ENCODE measurements around the gene SAP25. TPM values are rescaled to one million over a fixed set of nuclear protein-coding genes. Genes with fewer than 3 reads are reported as not detected.

The SAP25 gene
- total RNA-seq, 1 donor from 2014 or later = 24.1 TPM

GRCh38 chr7:100562195-100563099, 11.3 kb downstream of the SAP25 start:
- ChIA-PET POLR2A (interaction anchor here (0.6 kb wide), 1 partner anchor 13 kb away, joined by 10 read pairs; no protein-coding TSS in a partner anchor), CTCF (interaction anchor here (1.4 to 3.1 kb wide), 2 partner anchors 129 to 151 kb away, joined by 3 to 24 read pairs; no protein-coding TSS in a partner anchor)
- intact Hi-C loops (cut with micrococcal nuclease) = no loop called here
- no peak for TF ChIP-seq CTCF (IDR thresholded peaks at IDR 0.05)
- Mint-ChIP-seq H3K9me3 (no peaks in the 10 kb centered on the region), H3K4me3 (no peak overlapping the region), H3K27me3 (no peaks in the 10 kb centered on the region), H3K36me3 (ENCODE audit: low read depth) (peaks cover 3% of the 10 kb centered on the region), H3K27ac (no peak overlapping the region), H3K4me1 (peaks cover 13% of the 10 kb centered on the region)
- ATAC-seq (ENCODE audit: low read depth) (no peak), DNase-seq (no peak)

DNA sequence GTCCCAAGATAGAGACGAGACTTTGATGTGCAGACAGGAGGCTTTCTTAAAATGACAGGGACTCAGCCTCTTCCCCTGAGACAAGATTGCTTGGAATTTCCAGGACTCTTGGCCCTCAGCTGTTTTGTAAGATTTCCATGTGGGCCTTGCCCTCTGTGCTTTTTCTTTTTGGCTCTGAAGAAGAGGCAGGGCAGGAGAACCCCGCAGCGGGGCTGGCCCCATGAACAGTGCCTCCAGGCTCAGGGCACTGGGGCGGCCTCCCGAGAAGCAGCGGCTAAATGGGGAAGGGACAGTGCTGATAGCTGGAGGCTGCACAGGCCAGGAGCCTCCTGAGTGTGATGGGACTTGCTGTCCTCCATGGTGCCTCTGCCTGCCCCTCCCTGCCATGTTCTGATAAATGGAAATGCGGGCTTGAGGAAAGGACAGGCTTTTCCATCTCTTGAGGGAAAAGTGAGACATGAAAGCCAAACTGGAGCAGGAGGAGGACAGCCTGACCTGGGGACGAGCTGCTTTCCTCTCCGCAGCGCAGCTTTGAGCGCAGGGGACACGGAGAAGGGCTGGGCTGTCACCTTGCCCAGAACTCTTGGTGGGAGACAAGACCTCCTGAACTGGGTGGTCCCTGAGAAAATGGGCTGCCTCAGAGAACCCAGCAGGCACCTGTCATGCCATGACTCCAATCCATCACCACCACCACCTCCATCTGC, 12.1 kb downstream of the SAP25 start:
- ChIA-PET POLR2A (interaction anchor here (0.5 kb wide), 1 partner anchor 113 kb away, joined by 8 read pairs; no protein-coding TSS in a partner anchor), CTCF (interaction anchor here (0.9 to 1.4 kb wide), 2 partner anchors 115 to 150 kb away, joined by 3 read pairs; no protein-coding TSS in a partner anchor)
- no peak overlapping the region for H3K27ac Mint-ChIP-seq
- DNase-seq (no peak), ATAC-seq (ENCODE audit: low read depth) (no peak)
- intact Hi-C loops (cut with micrococcal nuclease) = no loop called here
- no peaks in the 10 kb centered on the region for H3K27me3 Mint-ChIP-seq
- TF ChIP-seq CTCF (IDR thresholded peaks at IDR 0.05) = no peak
- no peak overlapping the region for H3K4me3 Mint-ChIP-seq
- peaks cover 9% of the 10 kb centered on the region for H3K4me1 Mint-ChIP-seq
- peaks cover 8% of the 10 kb centered on the region for H3K36me3 Mint-ChIP-seq (ENCODE audit: low read depth)
- H3K9me3 Mint-ChIP-seq = no peaks in the 10 kb centered on the region

DNA sequence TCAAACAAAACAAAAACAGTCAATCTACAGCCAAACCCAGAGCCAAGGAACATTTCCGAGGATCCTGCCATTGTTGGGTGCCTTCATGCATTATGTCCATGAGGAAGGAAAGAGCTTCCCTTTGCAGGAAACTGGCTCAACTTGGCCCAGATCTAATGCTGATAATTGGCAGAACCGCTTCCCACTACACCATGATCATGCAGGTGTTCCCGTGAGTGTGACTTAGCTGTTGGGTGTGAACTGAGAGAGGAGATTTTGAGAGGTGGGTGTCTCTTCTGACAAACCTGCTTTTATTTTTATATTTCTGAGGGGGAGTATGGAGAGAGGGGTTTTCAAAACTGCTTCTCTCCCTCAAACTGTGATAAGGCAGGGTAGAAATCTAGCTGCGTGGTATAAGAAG, 14.6 kb downstream of the SAP25 start:
- no peak for TF ChIP-seq CTCF (IDR thresholded peaks at IDR 0.05)
- Mint-ChIP-seq H3K27me3 (no peaks in the 10 kb centered on the region), H3K9me3 (no peaks in the 10 kb centered on the region), H3K36me3 (ENCODE audit: low read depth) (peaks cover 23% of the 10 kb centered on the region), H3K27ac (no peak overlapping the region), H3K4me3 (no peak overlapping the region), H3K4me1 (peaks cover 9% of the 10 kb centered on the region)
- POLR2A ChIA-PET = interaction anchor here (0.6 to 1.6 kb wide), 5 partner anchors 17 to 122 kb away, joined by 3 to 8 read pairs (median 4); no protein-coding TSS in a partner anchor
- intact Hi-C loops (cut with micrococcal nuclease) = loop anchor here (1.0 kb wide), 5 partner anchors 9 to 166 kb away; partner anchors contain the start of genes AGFG2 and NYAP1
- no peak for DNase-seq
- CTCF ChIA-PET = interaction anchor here (1.0 to 2.5 kb wide), 23 partner anchors 9 to 166 kb away, joined by 3 to 33 read pairs (median 7); partner anchors contain the start of genes FBXO24 and LRCH4
- ATAC-seq (ENCODE audit: low read depth) = no peak

DNA sequence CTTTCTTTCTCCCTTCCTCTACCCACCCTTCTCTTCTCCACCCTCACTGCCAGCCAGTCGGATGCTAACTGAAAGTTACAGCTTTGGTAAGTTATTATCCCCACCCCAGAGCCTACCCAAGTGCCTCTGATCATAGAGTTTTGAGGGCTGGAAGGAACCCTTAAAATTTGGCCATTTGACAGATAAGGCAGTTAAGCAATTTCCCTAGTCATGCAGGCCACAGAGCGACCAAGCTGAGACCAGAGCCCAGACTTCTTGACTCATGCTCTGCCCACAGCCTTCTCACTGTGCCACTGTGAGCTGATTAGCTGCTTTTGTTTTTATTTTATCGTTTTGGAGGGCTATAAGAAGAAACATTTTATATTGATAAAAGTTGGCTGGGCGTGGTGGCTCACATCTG, 17.2 kb downstream of the SAP25 start:
- H3K27ac Mint-ChIP-seq = no peak overlapping the region
- no peak for TF ChIP-seq CTCF (IDR thresholded peaks at IDR 0.05)
- no peak for ATAC-seq (ENCODE audit: low read depth)

More for the DNA sequence above, 17.2 kb downstream of the SAP25 start:
- Mint-ChIP-seq H3K36me3 (ENCODE audit: low read depth) (peaks cover 27% of the 10 kb centered on the region), H3K4me1 (peaks cover 5% of the 10 kb centered on the region), H3K9me3 (no peaks in the 10 kb centered on the region), H3K27me3 (no peaks in the 10 kb centered on the region), H3K4me3 (no peak overlapping the region)
- intact Hi-C loops (cut with micrococcal nuclease) = no loop called here
- POLR2A ChIA-PET = interaction anchor here (0.6 to 0.7 kb wide), 2 partner anchors 32 to 85 kb away, joined by 5 read pairs; no protein-coding TSS in a partner anchor
- CTCF ChIA-PET = no interaction called here
- DNase-seq = no peak
